HEK293 (cell line): ENCODE measurements around the gene CWF19L1.

Source experiments
- KLF10 ChIP-seq: fragments of 450-650 bp; IDR thresholded peaks from 2 replicates; pipeline ENCODE4 v1.5.1; 2018; ENCODE audit warnings: missing biosample characterization, mild to moderate bottlenecking, missing genetic modification characterization
- SP3 ChIP-seq: fragments of 450-650 bp; formaldehyde crosslinking; IDR thresholded peaks from 2 replicates; pipeline ENCODE4 v1.5.1; 2016; ENCODE audit warnings: missing biosample characterization, missing genetic modification characterization
- YY1 ChIP-seq: fragments of 450-650 bp; formaldehyde crosslinking; IDR thresholded peaks from 2 replicates; pipeline ENCODE4 v1.5.1; 2018; ENCODE audit warnings: missing biosample characterization, missing genetic modification characterization
- ZNF335 ChIP-seq: fragments of 450-650 bp; formaldehyde crosslinking; conservative IDR thresholded peaks from 2 replicates; pipeline ENCODE4 v1.5.1; 2016; ENCODE audit warnings: missing biosample characterization, missing genetic modification characterization
- ZNF660 ChIP-seq: fragments of 450-650 bp; IDR thresholded peaks from 2 replicates; pipeline ENCODE4 v1.5.1; 2018; ENCODE audit warnings: missing biosample characterization, mild to moderate bottlenecking, missing genetic modification characterization
- TF ChIP-seq, protein P1 (sequence below): fragments of 450-650 bp; formaldehyde crosslinking; IDR thresholded peaks from 2 replicates; pipeline ENCODE4 v1.5.1; 2016; ENCODE audit warnings: missing biosample characterization, missing genetic modification characterization
- TF ChIP-seq, protein P2 (sequence below): IDR thresholded peaks from 2 replicates; pipeline ENCODE4 v1.6.1; 2011; ENCODE audit warnings: mild to moderate bottlenecking, low read depth, low read length, borderline replicate concordance

DNA sequence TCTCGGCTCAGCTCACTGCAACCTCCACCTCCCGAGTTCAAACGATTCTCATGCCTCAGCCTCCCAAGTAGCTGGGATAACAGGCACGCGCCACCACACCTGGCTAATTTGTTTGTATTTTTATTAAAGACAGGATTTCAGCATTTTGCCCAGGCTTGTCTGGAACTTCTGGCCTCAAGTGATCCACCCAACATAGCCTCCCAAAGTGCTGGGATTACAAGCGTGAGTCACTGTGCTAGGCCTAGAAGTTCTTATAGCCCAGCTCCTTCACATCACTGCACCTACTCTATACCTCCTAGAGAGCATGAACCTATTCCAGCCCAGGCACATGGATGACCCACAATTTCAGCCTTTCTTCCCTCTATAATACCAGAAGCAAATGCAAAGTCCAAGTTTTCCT, 20.3 kb upstream of the CWF19L1 start:
- TF ChIP-seq, protein P1, sequence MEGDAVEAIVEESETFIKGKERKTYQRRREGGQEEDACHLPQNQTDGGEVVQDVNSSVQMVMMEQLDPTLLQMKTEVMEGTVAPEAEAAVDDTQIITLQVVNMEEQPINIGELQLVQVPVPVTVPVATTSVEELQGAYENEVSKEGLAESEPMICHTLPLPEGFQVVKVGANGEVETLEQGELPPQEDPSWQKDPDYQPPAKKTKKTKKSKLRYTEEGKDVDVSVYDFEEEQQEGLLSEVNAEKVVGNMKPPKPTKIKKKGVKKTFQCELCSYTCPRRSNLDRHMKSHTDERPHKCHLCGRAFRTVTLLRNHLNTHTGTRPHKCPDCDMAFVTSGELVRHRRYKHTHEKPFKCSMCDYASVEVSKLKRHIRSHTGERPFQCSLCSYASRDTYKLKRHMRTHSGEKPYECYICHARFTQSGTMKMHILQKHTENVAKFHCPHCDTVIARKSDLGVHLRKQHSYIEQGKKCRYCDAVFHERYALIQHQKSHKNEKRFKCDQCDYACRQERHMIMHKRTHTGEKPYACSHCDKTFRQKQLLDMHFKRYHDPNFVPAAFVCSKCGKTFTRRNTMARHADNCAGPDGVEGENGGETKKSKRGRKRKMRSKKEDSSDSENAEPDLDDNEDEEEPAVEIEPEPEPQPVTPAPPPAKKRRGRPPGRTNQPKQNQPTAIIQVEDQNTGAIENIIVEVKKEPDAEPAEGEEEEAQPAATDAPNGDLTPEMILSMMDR (tag by site-specific recombination): no peak
- TF ChIP-seq, protein P2, sequence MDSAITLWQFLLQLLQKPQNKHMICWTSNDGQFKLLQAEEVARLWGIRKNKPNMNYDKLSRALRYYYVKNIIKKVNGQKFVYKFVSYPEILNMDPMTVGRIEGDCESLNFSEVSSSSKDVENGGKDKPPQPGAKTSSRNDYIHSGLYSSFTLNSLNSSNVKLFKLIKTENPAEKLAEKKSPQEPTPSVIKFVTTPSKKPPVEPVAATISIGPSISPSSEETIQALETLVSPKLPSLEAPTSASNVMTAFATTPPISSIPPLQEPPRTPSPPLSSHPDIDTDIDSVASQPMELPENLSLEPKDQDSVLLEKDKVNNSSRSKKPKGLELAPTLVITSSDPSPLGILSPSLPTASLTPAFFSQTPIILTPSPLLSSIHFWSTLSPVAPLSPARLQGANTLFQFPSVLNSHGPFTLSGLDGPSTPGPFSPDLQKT: no peak
- TF ChIP-seq ZNF660 (no peak), KLF10 (tag by site-specific recombination) (no peak), SP3 (tag by site-specific recombination) (no peak), YY1 (tag by site-specific recombination) (no peak), ZNF335 (tag by site-specific recombination) (no peak)
